Prostate gland (tissue), 2 donors: ENCODE measurements around the gene SLCO2B1.

Experiments
- CTCF ChIP-seq, 4 experiments: fragments of 200-600 bp in 2 of 4; fragments of 450-650 bp in 2 of 4; sonication (generic) in 2 of 4; IDR thresholded peaks; 1 replicate in 3 of 4; 2 replicates in 1 of 4; pipeline ENCODE4 v1.5.1; 2016 to 2019; ENCODE audit warnings: antibody characterized with exemption in 4 of 4, mild to moderate bottlenecking in 2 of 4, moderate library complexity in 2 of 4
- POLR2A ChIP-seq: fragments of 450-650 bp; IDR thresholded peaks from one replicate; pipeline ENCODE4 v1.6.1; 2016; ENCODE audit warnings: antibody characterized with exemption, mild to moderate bottlenecking

- no peak for TF ChIP-seq POLR2A
- no peak for TF ChIP-seq CTCF (IDR thresholded peaks at IDR 0.05)
These were observed 50.9 kb downstream of the SLCO2B1 start for GRCh38 chr11:75201771-75202170.
